ENCODE data around the gene LAPTM4A. TPM values are rescaled to one million over a fixed set of nuclear protein-coding genes. Genes with fewer than 3 reads are reported as not detected.
"Not testable (repeated sequence)": the region's sequence is repeated elsewhere in the genome, so short reads cannot be mapped to it uniquely, and the experiment has no call there.

Gene LAPTM4A
- polyA plus RNA-seq, 4 donors = 47.6 to 269 (median 157) TPM

GRCh38 chr2:20093263-20094141 lies 42.1 kb upstream of the LAPTM4A start:
- peaks cover 3 to 18% (median 4%) of the 10 kb centered on the region in 3 donors for H3K4me1 ChIP-seq (ENCODE audit: control insufficient read depth in 3 of 3, insufficient read depth in 2 of 3, low read depth in 1 of 3, low read length in 2 of 3)
- no peaks in the 10 kb centered on the region for H3K36me3 ChIP-seq (ENCODE audit: control insufficient read depth in 3 of 3, insufficient read depth in 2 of 3, low read depth in 1 of 3, low read length in 3 of 3)
- H3K9me3 ChIP-seq (ENCODE audit: control insufficient read depth in 2 of 2, insufficient read depth in 1 of 2, low read depth in 1 of 2, low read length in 1 of 2) = no peaks in the 10 kb centered on the region
- H3K4me3 ChIP-seq (ENCODE audit: low read depth in 1 of 3, low read length in 3 of 3) = no peak overlapping the region
- DNase-seq = peak; percentile 78 to 85
- peak overlapping the region in 2 of 3 donors; percentile 37 to 44 for H3K27ac ChIP-seq (ENCODE audit: low read depth in 1 of 3, low read length in 2 of 3)
- H3K27me3 ChIP-seq (ENCODE audit: control insufficient read depth in 3 of 3, insufficient read depth in 3 of 3, low read length in 3 of 3) = no peaks in the 10 kb centered on the region
- no peak for FAIRE-seq
- WGBS, 3 donors = 30 to 53% (median 46%) methylated on average over 11 of the region's 11 CpGs

- 85 to 91% (median 85%) methylated on average over 5 of the region's 5 CpGs for WGBS, 3 donors
- H3K27me3 ChIP-seq (ENCODE audit: control insufficient read depth in 3 of 3, insufficient read depth in 3 of 3, low read length in 3 of 3) = no peaks in the 10 kb centered on the region
- no peak overlapping the region for H3K27ac ChIP-seq (ENCODE audit: low read depth in 1 of 3, low read length in 2 of 3)
- FAIRE-seq (no peak), DNase-seq (no peak)
- no peak overlapping the region for H3K4me3 ChIP-seq (ENCODE audit: low read depth in 1 of 3, low read length in 3 of 3)
- no peaks in the 10 kb centered on the region for H3K9me3 ChIP-seq (ENCODE audit: control insufficient read depth in 2 of 2, insufficient read depth in 1 of 2, low read depth in 1 of 2, low read length in 1 of 2)
- peaks cover 3 to 18% (median 4%) of the 10 kb centered on the region in 3 donors for H3K4me1 ChIP-seq (ENCODE audit: control insufficient read depth in 3 of 3, insufficient read depth in 2 of 3, low read depth in 1 of 3, low read length in 2 of 3)
- no peaks in the 10 kb centered on the region for H3K36me3 ChIP-seq (ENCODE audit: control insufficient read depth in 3 of 3, insufficient read depth in 2 of 3, low read depth in 1 of 3, low read length in 3 of 3)
These were observed 41.4 kb upstream of the LAPTM4A start for GRCh38 chr2:20092901-20093235.

- Histone ChIP-seq H3K27ac (ENCODE audit: low read depth in 1 of 3, low read length in 2 of 3) (no peak overlapping the region), H3K27me3 (ENCODE audit: control insufficient read depth in 3 of 3, insufficient read depth in 3 of 3, low read length in 3 of 3) (no peaks in the 10 kb centered on the region), H3K4me3 (ENCODE audit: low read depth in 1 of 3, low read length in 3 of 3) (no peak overlapping the region), H3K4me1 (ENCODE audit: control insufficient read depth in 3 of 3, insufficient read depth in 2 of 3, low read depth in 1 of 3, low read length in 2 of 3) (peaks cover 3 to 18% (median 4%) of the 10 kb centered on the region in 3 donors), H3K9me3 (ENCODE audit: control insufficient read depth in 2 of 2, insufficient read depth in 1 of 2, low read depth in 1 of 2, low read length in 1 of 2) (no peaks in the 10 kb centered on the region), H3K36me3 (ENCODE audit: control insufficient read depth in 3 of 3, insufficient read depth in 2 of 3, low read depth in 1 of 3, low read length in 3 of 3) (no peaks in the 10 kb centered on the region)
- 87 to 90% (median 89%) methylated on average over 15 of the region's 15 CpGs for WGBS, 3 donors
- DNase-seq (no peak), FAIRE-seq (no peak)
These were observed 40.9 kb upstream of the LAPTM4A start for GRCh38 chr2:20092226-20092900.

- WGBS, 3 donors = 54 to 82% (median 78%) methylated on average over 11 of the region's 11 CpGs
- FAIRE-seq (no peak), DNase-seq (no peak)
- H3K9me3 ChIP-seq (ENCODE audit: control insufficient read depth in 2 of 2, insufficient read depth in 1 of 2, low read depth in 1 of 2, low read length in 1 of 2) = no peaks in the 10 kb centered on the region
- H3K4me1 ChIP-seq (ENCODE audit: control insufficient read depth in 3 of 3, insufficient read depth in 2 of 3, low read depth in 1 of 3, low read length in 2 of 3) = peaks cover 3 to 18% (median 4%) of the 10 kb centered on the region in 3 donors
- H3K27ac ChIP-seq (ENCODE audit: low read depth in 1 of 3, low read length in 2 of 3) = peak overlapping the region in 2 of 3 donors; percentile 47 to 60
- no peaks in the 10 kb centered on the region for H3K27me3 ChIP-seq (ENCODE audit: control insufficient read depth in 3 of 3, insufficient read depth in 3 of 3, low read length in 3 of 3)
- H3K36me3 ChIP-seq (ENCODE audit: control insufficient read depth in 3 of 3, insufficient read depth in 2 of 3, low read depth in 1 of 3, low read length in 3 of 3) = no peaks in the 10 kb centered on the region
- no peak overlapping the region for H3K4me3 ChIP-seq (ENCODE audit: low read depth in 1 of 3, low read length in 3 of 3)
These were observed 40.0 kb upstream of the LAPTM4A start for GRCh38 chr2:20091305-20091991.

GRCh38 chr2:20089715-20090464 lies 38.5 kb upstream of the LAPTM4A start:
- Histone ChIP-seq H3K27me3 (ENCODE audit: control insufficient read depth in 3 of 3, insufficient read depth in 3 of 3, low read length in 3 of 3) (no peaks in the 10 kb centered on the region), H3K4me3 (ENCODE audit: low read depth in 1 of 3, low read length in 3 of 3) (no peak overlapping the region), H3K9me3 (ENCODE audit: control insufficient read depth in 2 of 2, insufficient read depth in 1 of 2, low read depth in 1 of 2, low read length in 1 of 2) (no peaks in the 10 kb centered on the region), H3K36me3 (ENCODE audit: control insufficient read depth in 3 of 3, insufficient read depth in 2 of 3, low read depth in 1 of 3, low read length in 3 of 3) (no peaks in the 10 kb centered on the region), H3K27ac (ENCODE audit: low read depth in 1 of 3, low read length in 2 of 3) (no peak overlapping the region), H3K4me1 (ENCODE audit: control insufficient read depth in 3 of 3, insufficient read depth in 2 of 3, low read depth in 1 of 3, low read length in 2 of 3) (peaks cover 3 to 18% (median 4%) of the 10 kb centered on the region in 3 donors)
- FAIRE-seq (no peak), DNase-seq (no peak)
- WGBS, 3 donors = 87 to 89% (median 87%) methylated on average over 9 of the region's 9 CpGs

GRCh38 chr2:20085909-20086308 lies 34.5 kb upstream of the LAPTM4A start:
- H3K4me1 ChIP-seq (ENCODE audit: control insufficient read depth in 3 of 3, insufficient read depth in 2 of 3, low read depth in 1 of 3, low read length in 2 of 3); H3K27ac ChIP-seq (ENCODE audit: low read depth in 1 of 3, low read length in 2 of 3); H3K36me3 ChIP-seq (ENCODE audit: control insufficient read depth in 3 of 3, insufficient read depth in 2 of 3, low read depth in 1 of 3, low read length in 3 of 3); DNase-seq; H3K4me3 ChIP-seq (ENCODE audit: low read depth in 1 of 3, low read length in 3 of 3); H3K27me3 ChIP-seq (ENCODE audit: control insufficient read depth in 3 of 3, insufficient read depth in 3 of 3, low read length in 3 of 3); FAIRE-seq; H3K9me3 ChIP-seq (ENCODE audit: control insufficient read depth in 2 of 2, insufficient read depth in 1 of 2, low read depth in 1 of 2, low read length in 1 of 2): not testable (repeated sequence)
- WGBS, 3 donors = 78 to 86% (median 86%) methylated on average over 4 of the region's 4 CpGs

GRCh38 chr2:20082812-20083211 lies 31.4 kb upstream of the LAPTM4A start:
- H3K9me3 ChIP-seq (ENCODE audit: control insufficient read depth in 2 of 2, insufficient read depth in 1 of 2, low read depth in 1 of 2, low read length in 1 of 2); FAIRE-seq; H3K4me3 ChIP-seq (ENCODE audit: low read depth in 1 of 3, low read length in 3 of 3); DNase-seq; H3K36me3 ChIP-seq (ENCODE audit: control insufficient read depth in 3 of 3, insufficient read depth in 2 of 3, low read depth in 1 of 3, low read length in 3 of 3); H3K4me1 ChIP-seq (ENCODE audit: control insufficient read depth in 3 of 3, insufficient read depth in 2 of 3, low read depth in 1 of 3, low read length in 2 of 3); H3K27me3 ChIP-seq (ENCODE audit: control insufficient read depth in 3 of 3, insufficient read depth in 3 of 3, low read length in 3 of 3); H3K27ac ChIP-seq (ENCODE audit: low read depth in 1 of 3, low read length in 2 of 3): not testable (repeated sequence)
- WGBS, 3 donors = 91 to 98% (median 96%) methylated on average over 8 of the region's 8 CpGs

- Histone ChIP-seq H3K36me3 (ENCODE audit: control insufficient read depth in 3 of 3, insufficient read depth in 2 of 3, low read depth in 1 of 3, low read length in 3 of 3) (no peaks in the 10 kb centered on the region), H3K9me3 (ENCODE audit: control insufficient read depth in 2 of 2, insufficient read depth in 1 of 2, low read depth in 1 of 2, low read length in 1 of 2) (peaks cover 0 to 10% of the 10 kb centered on the region in 2 donors), H3K27ac (ENCODE audit: low read depth in 1 of 3, low read length in 2 of 3) (no peak overlapping the region), H3K27me3 (ENCODE audit: control insufficient read depth in 3 of 3, insufficient read depth in 3 of 3, low read length in 3 of 3) (no peaks in the 10 kb centered on the region), H3K4me1 (ENCODE audit: control insufficient read depth in 3 of 3, insufficient read depth in 2 of 3, low read depth in 1 of 3, low read length in 2 of 3) (peaks cover 0 to 5% (median 0%) of the 10 kb centered on the region in 3 donors), H3K4me3 (ENCODE audit: low read depth in 1 of 3, low read length in 3 of 3) (no peak overlapping the region)
- DNase-seq (no peak), FAIRE-seq (no peak)
- WGBS, 3 donors = 92 to 97% (median 95%) methylated on average over 2 of the region's 2 CpGs
These were observed 30.4 kb upstream of the LAPTM4A start for GRCh38 chr2:20081841-20082240.

Measured in small intestine (tissue), 7 donors.